Measurements from ENCODE around the gene LMAN1L. TPM values are rescaled to one million over a fixed set of nuclear protein-coding genes. Genes with fewer than 3 reads are reported as not detected.

The LMAN1L gene
- total RNA-seq, 1 experiment from 2014 or later: 0.23 TPM

DNA sequence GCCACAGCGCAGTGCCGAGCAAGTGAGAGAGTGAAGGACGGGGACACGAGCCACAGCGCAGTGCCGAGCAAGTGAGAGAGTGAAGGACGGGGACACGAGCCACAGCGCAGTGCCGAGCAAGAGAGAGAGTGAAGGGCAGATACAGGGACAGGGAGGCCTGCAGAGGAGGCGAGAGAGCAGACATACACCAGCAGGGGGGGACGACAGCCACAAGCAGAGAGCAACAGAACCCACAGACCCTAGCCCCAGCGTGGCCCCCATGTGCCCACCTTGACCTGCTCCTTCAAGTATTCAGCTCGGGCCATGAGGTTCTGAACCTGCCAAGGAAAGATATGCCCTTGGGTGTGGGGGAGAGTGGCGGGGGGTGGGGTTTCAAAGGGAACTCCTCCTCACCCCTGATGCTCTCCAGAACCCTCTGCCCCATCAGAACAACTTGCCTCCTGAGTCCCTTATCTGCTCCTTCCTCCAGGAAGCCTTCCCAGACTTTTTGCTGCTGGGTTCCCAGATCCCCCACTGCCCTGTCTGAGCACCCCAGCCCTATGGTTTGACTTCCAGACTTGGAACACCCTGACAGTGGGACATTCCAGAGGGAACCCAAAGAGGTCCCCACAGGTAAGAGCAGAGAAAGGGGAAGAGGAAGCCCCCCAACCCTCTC lies 25.0 kb downstream of the LMAN1L start:
- Mint-ChIP-seq H3K36me3 (ENCODE audit: insufficient read depth, unreplicated experiment) (peaks cover 18% of the 10 kb centered on the region), H3K4me1 (ENCODE audit: insufficient read depth, unreplicated experiment) (peaks cover 6% of the 10 kb centered on the region), H3K27me3 (ENCODE audit: insufficient read depth, unreplicated experiment) (no peaks in the 10 kb centered on the region), H3K27ac (ENCODE audit: low read depth, unreplicated experiment) (no peak overlapping the region), H3K4me3 (ENCODE audit: unreplicated experiment) (no peak overlapping the region), H3K9me3 (ENCODE audit: unreplicated experiment) (no peaks in the 10 kb centered on the region)
- intact Hi-C loops (cut with micrococcal nuclease): no loop called here
- TF ChIP-seq, protein P1, sequence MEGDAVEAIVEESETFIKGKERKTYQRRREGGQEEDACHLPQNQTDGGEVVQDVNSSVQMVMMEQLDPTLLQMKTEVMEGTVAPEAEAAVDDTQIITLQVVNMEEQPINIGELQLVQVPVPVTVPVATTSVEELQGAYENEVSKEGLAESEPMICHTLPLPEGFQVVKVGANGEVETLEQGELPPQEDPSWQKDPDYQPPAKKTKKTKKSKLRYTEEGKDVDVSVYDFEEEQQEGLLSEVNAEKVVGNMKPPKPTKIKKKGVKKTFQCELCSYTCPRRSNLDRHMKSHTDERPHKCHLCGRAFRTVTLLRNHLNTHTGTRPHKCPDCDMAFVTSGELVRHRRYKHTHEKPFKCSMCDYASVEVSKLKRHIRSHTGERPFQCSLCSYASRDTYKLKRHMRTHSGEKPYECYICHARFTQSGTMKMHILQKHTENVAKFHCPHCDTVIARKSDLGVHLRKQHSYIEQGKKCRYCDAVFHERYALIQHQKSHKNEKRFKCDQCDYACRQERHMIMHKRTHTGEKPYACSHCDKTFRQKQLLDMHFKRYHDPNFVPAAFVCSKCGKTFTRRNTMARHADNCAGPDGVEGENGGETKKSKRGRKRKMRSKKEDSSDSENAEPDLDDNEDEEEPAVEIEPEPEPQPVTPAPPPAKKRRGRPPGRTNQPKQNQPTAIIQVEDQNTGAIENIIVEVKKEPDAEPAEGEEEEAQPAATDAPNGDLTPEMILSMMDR (IDR thresholded peaks at IDR 0.05; ENCODE audit: unreplicated experiment): no peak
- ChIA-PET CTCF (interaction anchor here (0.6 to 1.6 kb wide), 5 partner anchors 61 to 113 kb away, joined by 3 to 7 read pairs (median 3); no protein-coding TSS in a partner anchor), POLR2A (no interaction called here)
- no peak for DNase-seq (ENCODE audit: unreplicated experiment)
- BruUV-seq (replicated peaks): no TSS peak

DNA sequence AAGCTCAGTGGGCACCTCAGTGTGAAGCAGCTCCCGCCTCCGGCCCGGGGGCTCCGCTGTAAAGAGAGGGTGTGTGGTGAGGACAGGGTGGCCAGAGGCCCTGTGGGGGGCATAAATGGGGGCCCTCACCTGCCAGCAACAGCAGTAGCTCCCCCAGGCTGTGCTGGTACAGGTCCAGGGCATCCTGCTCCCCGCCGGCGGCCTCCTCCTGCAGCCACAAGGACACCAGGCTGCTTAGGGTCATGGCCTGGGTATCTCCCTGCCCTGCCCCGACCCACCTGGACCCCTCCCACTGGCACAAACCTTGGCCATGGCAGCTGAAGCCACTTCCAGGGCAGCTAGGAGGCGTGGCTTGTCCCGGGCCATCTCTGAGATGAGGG lies 25.5 kb downstream of the LMAN1L start:
- intact Hi-C loops (cut with micrococcal nuclease): no loop called here
- TF ChIP-seq, protein P1 (IDR thresholded peaks at IDR 0.05; ENCODE audit: unreplicated experiment): no peak
- H3K9me3 Mint-ChIP-seq (ENCODE audit: unreplicated experiment): no peaks in the 10 kb centered on the region
- H3K4me3 Mint-ChIP-seq (ENCODE audit: unreplicated experiment): no peak overlapping the region
- H3K4me1 Mint-ChIP-seq (ENCODE audit: insufficient read depth, unreplicated experiment): peaks cover 6% of the 10 kb centered on the region
- ChIA-PET POLR2A (no interaction called here), CTCF (interaction anchor here (1.0 to 1.6 kb wide), 2 partner anchors 67 to 112 kb away, joined by 4 read pairs; no protein-coding TSS in a partner anchor)
- no TSS peak for BruUV-seq (replicated peaks)
- H3K36me3 Mint-ChIP-seq (ENCODE audit: insufficient read depth, unreplicated experiment): peaks cover 18% of the 10 kb centered on the region
- H3K27ac Mint-ChIP-seq (ENCODE audit: low read depth, unreplicated experiment): no peak overlapping the region
- DNase-seq (ENCODE audit: unreplicated experiment): no peak
- no peaks in the 10 kb centered on the region for H3K27me3 Mint-ChIP-seq (ENCODE audit: insufficient read depth, unreplicated experiment)

- CTCF ChIA-PET: interaction anchor here (1.0 to 1.6 kb wide), 2 partner anchors 67 to 111 kb away, joined by 4 read pairs; no protein-coding TSS in a partner anchor
- TF ChIP-seq, protein P1 (IDR thresholded peaks at IDR 0.05; ENCODE audit: unreplicated experiment): no peak
- H3K27me3 Mint-ChIP-seq (ENCODE audit: insufficient read depth, unreplicated experiment): no peaks in the 10 kb centered on the region
- H3K4me3 Mint-ChIP-seq (ENCODE audit: unreplicated experiment): no peak overlapping the region
- no TSS peak for BruUV-seq (replicated peaks)
- intact Hi-C loops (cut with micrococcal nuclease): no loop called here
- no peak for DNase-seq (ENCODE audit: unreplicated experiment)
- H3K27ac Mint-ChIP-seq (ENCODE audit: low read depth, unreplicated experiment): no peak overlapping the region
- H3K36me3 Mint-ChIP-seq (ENCODE audit: insufficient read depth, unreplicated experiment): peaks cover 19% of the 10 kb centered on the region
- POLR2A ChIA-PET: no interaction called here
- H3K9me3 Mint-ChIP-seq (ENCODE audit: unreplicated experiment): no peaks in the 10 kb centered on the region
- peaks cover 6% of the 10 kb centered on the region for H3K4me1 Mint-ChIP-seq (ENCODE audit: insufficient read depth, unreplicated experiment)
Observed at GRCh38 chr15:74838746-74839525, 26.3 kb downstream of the LMAN1L start.

DNA sequence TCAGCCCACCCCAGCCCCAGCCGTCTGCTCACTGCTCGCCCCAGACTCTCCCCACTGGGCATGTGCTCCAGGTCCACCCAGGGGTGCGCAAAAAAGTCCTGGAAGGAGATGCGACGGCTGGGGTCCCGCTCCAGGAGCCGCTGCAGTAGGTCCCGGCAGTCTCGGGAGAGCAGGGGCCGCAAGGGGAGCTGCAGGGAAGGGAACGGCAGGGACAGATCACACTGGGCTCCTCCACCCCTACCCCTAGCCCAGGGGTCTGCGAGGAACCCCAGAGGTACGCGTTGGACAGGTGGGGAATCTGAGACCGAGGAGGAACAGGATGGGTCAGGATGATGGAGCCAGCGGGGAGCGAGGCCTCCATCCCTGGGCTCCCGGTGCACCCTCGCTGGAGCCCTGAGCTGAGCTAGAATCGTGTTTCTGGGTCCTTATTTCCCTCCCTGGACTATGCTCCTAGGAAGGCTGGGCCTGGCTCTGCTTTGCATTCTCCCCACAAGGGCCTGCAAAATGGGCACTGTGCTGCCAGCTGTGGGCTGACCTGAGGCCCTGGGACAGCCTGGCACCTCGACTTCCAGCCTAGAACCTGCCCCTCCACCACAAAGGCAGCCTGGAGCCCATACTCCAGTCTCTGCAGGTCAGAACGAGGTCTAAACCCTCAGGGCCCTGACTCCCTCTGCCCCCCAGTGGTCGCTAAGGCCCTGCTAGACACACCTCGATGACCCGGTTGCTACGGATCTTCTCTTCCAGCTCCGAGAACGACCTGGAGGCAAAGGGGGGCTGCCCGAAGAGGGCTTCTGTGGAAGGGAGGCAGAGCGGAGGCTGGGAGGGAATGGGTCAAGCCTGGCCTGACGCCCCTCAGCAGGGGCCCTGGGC lies 27.1 kb downstream of the LMAN1L start:
- POLR2A ChIA-PET: no interaction called here
- no TSS peak for BruUV-seq (replicated peaks)
- no peak for DNase-seq (ENCODE audit: unreplicated experiment)
- CTCF ChIA-PET: interaction anchor here (0.6 kb wide), 1 partner anchor 68 kb away, joined by 3 read pairs; no protein-coding TSS in a partner anchor
- Mint-ChIP-seq H3K27me3 (ENCODE audit: insufficient read depth, unreplicated experiment) (no peaks in the 10 kb centered on the region), H3K36me3 (ENCODE audit: insufficient read depth, unreplicated experiment) (peaks cover 23% of the 10 kb centered on the region), H3K27ac (ENCODE audit: low read depth, unreplicated experiment) (no peak overlapping the region), H3K4me3 (ENCODE audit: unreplicated experiment) (no peak overlapping the region), H3K4me1 (ENCODE audit: insufficient read depth, unreplicated experiment) (peaks cover 6% of the 10 kb centered on the region), H3K9me3 (ENCODE audit: unreplicated experiment) (no peaks in the 10 kb centered on the region)
- TF ChIP-seq, protein P1 (IDR thresholded peaks at IDR 0.05; ENCODE audit: unreplicated experiment): no peak
- intact Hi-C loops (cut with micrococcal nuclease): no loop called here

Data from MCF 10A (cell line).